IPS-18c (cell line): ENCODE results near the gene CDH23.

Experiments
- H3K4me3 ChIP-seq: 2 replicates; pipeline ENCODE4 v1.7.0; 2013; ENCODE audit warnings: low read depth, mild to moderate bottlenecking, low read length, moderate library complexity; ENCODE audit not compliant: insufficient read depth
- H3K9me3 ChIP-seq: one replicate; pipeline ENCODE4 v1.6.1; 2013; ENCODE audit warnings: mild to moderate bottlenecking, low read length, moderate library complexity; ENCODE audit not compliant: control insufficient read depth, insufficient read depth

The CDH23 gene

GRCh38 chr10:71502190-71502589 is 105.5 kb downstream of the CDH23 start:
- H3K9me3 ChIP-seq = no peaks in the 10 kb centered on the region
- H3K4me3 ChIP-seq = no peak overlapping the region

DNA sequence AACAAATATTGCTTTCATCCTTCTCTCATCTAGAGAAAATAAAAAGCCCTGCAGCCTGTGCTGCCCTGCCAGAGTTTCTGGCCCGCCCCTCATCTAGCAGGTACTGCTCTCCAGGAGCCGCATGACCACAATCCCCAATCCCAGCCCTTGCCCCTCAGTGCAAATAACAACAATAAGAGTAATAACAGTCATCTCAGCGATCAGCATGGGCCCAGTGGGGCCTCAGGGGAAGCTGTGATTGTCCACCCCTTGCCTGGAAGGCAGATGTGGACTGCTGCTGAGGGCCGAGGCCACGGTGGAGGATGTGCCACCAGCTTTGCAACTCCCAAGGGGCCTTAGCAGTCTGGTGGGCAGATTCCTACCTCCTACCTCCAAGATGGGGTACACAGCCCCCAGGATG is 106.1 kb downstream of the CDH23 start:
- Histone ChIP-seq H3K4me3 (no peak overlapping the region), H3K9me3 (no peaks in the 10 kb centered on the region)

- H3K4me3 ChIP-seq = no peak overlapping the region
- H3K9me3 ChIP-seq = no peaks in the 10 kb centered on the region
These were observed 107.4 kb downstream of the CDH23 start for GRCh38 chr10:71504168-71504567.

DNA sequence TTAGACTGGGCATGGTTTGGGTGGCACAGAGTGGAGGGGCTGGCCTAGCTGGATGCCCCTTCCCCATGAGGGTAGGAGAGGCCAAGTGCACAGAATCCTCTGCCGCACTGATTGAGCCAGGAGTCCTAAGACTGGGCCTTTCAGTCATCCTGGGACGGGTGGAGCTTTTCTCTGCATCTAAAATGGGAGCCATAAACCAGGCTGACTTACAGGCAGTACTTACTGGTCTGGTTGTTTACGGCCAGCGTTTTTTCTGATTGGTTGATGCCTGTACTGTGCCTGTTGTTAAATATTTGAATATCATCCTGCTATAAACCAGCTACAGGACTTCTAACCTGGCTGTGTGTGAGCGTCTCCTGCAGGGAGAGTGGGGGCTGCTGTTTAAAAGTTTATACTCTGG is 107.8 kb downstream of the CDH23 start:
- H3K4me3 ChIP-seq = no peak overlapping the region
- H3K9me3 ChIP-seq = no peaks in the 10 kb centered on the region

DNA sequence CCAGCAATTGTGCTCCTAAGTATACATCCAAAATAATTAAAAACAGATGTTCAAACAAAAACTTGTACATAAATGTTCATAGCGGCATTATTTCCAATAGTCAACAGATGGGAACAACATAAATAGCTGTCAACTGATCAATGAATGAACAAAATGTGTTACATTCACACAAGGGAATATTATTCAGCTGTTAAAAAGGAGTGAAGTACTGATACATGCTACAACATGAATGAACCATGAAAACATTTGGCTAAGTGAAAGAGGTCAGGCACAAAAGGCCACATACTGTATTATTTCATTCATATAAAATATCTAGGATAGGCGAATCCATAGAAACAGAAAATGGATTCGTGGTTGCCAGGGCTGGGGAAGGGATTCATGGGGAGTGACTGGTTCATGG is 109.1 kb downstream of the CDH23 start:
- H3K9me3 ChIP-seq = no peaks in the 10 kb centered on the region
- no peak overlapping the region for H3K4me3 ChIP-seq

GRCh38 chr10:71509444-71509843 is 112.7 kb downstream of the CDH23 start:
- Histone ChIP-seq H3K9me3 (no peaks in the 10 kb centered on the region), H3K4me3 (no peak overlapping the region)

GRCh38 chr10:71511206-71511605 is 114.5 kb downstream of the CDH23 start:
- Histone ChIP-seq H3K4me3 (no peak overlapping the region), H3K9me3 (no peaks in the 10 kb centered on the region)

DNA sequence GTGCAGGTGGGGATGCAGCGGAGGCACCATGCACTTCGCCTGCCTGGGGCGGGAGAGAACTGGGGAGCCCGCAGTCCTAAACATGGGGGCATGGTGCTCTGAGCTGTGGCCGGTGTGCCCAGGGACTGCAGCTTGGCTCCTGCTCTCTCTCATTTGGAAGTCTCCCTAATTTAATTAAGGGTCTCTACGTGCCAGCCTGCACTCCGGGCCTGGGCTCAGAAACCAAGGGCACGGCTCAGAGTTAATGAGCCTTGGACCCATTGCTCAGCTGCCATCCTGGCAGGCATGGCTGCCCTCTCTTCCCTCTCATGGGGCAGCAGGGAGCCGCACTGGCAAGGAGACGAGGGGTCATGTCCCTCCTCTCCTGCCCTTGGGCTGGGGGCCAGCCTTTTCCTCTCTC is 115.6 kb downstream of the CDH23 start:
- Histone ChIP-seq H3K4me3 (no peak overlapping the region), H3K9me3 (no peaks in the 10 kb centered on the region)

- no peak overlapping the region for H3K4me3 ChIP-seq
- H3K9me3 ChIP-seq = no peaks in the 10 kb centered on the region
These were observed 116.2 kb downstream of the CDH23 start for GRCh38 chr10:71512761-71513539.

GRCh38 chr10:71513540-71513853 is 116.8 kb downstream of the CDH23 start:
- no peak overlapping the region for H3K4me3 ChIP-seq

DNA sequence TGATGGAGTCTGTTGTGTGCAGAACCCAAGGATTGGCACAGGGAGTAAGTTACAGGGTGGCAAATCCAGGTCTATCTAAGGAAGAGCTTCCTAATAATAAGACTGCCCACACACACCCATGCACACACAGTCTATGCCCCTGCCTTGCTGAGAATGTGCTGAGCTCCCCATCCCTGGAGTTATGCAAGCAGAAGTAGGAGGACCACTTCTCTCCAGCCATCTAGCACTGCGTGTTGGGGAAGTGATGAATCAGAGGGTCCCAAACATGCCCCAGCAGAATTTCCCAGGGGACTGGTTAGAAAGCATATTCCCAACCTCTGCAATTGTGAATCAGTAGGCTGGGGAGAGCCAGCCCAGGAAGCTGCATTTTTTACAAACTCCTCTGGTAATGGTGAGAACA is 117.2 kb downstream of the CDH23 start:
- no peak overlapping the region for H3K4me3 ChIP-seq
- no peaks in the 10 kb centered on the region for H3K9me3 ChIP-seq

More at GRCh38 chr10:71513540-71513853, 116.8 kb downstream of the CDH23 start:
- H3K9me3 ChIP-seq = no peaks in the 10 kb centered on the region

DNA sequence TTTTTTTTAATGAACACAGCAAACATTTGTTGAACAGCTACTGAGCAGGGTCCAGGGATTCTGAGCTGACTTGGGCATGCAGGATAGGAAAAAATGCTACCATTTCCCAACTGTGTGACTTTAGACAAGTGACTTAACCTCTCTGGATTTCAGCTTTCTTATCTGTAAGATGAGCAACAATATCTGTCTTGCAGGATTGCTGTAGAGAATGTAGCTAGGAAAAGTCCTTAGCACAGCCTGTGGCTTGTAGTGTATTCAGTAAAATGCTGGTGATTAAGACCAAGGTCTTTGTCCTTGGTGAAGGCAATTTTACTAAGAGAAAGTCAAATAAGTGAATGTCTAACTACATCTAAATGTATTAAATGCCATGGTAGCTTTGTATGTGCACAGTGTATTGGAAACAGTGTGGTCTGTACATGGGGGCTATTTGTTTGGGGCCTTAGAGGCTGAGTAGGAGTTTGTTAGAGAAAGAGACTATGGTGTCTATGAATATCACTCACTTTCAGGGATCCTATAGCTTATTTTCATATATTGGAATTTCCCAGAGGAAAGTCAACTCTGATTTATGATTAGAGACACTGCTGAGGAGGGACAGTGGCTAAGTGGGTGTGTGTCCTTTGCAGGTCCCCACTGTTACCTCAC is 118.9 kb downstream of the CDH23 start:
- Histone ChIP-seq H3K9me3 (no peaks in the 10 kb centered on the region), H3K4me3 (no peak overlapping the region)

- Histone ChIP-seq H3K4me3 (no peak overlapping the region), H3K9me3 (no peaks in the 10 kb centered on the region)
These were observed 120.2 kb downstream of the CDH23 start for GRCh38 chr10:71516890-71517289.

GRCh38 chr10:71517298-71518169 is 120.8 kb downstream of the CDH23 start:
- Histone ChIP-seq H3K9me3 (no peaks in the 10 kb centered on the region), H3K4me3 (no peak overlapping the region)

DNA sequence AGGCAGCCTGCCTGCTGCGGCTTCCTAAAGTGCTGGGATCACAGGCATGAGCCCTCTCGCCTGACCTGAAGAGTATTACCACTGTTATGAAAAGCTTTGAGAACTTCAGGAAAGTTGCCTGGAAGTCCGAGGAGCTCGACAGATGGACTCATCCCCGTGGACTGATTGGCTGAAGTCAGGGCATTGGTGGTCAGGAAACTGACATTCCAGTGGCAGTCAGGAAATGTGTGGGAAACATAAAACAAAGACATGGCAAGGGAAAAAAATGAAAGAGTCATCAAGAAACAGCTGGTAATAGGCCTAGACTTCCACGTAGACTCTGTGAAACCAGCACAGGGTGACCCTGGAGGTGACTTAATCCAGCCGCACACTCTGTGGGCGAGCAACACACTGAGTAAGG is 123.3 kb downstream of the CDH23 start:
- H3K9me3 ChIP-seq = no peaks in the 10 kb centered on the region
- H3K4me3 ChIP-seq = no peak overlapping the region

GRCh38 chr10:71521504-71522441 is 125.1 kb downstream of the CDH23 start:
- H3K4me3 ChIP-seq = no peak overlapping the region
- H3K9me3 ChIP-seq = no peaks in the 10 kb centered on the region
